ENCODE measurements around the gene HNRNPF. TPM values are rescaled to one million over a fixed set of nuclear protein-coding genes. Genes with fewer than 3 reads are reported as not detected.

Gene HNRNPF
- total RNA-seq, 4 donors from 2014 or later = 86.2 to 211 (median 142) TPM

GRCh38 chr10:43355749-43356371 lies 53.1 kb downstream of the HNRNPF start:
- intact Hi-C loops (cut with DNase I; ENCODE audit: low total_unique reads) = no loop called here
- H3K9me3 ChIP-seq = no peaks in the 10 kb centered on the region
- no peak for DNase-seq
- no peaks in the 10 kb centered on the region for H3K27me3 ChIP-seq
- H3K27ac ChIP-seq = no peak overlapping the region
- no peak overlapping the region for H3K4me3 ChIP-seq
- no peaks in the 10 kb centered on the region for H3K4me1 ChIP-seq
- TF ChIP-seq CTCF (IDR thresholded peaks at IDR 0.05) (no peak), POLR2A (IDR thresholded peaks at IDR 0.05) (no peak)
- no peaks in the 10 kb centered on the region for H3K36me3 ChIP-seq

- no peak overlapping the region for H3K27ac ChIP-seq
- H3K36me3 ChIP-seq = no peaks in the 10 kb centered on the region
- H3K9me3 ChIP-seq = no peaks in the 10 kb centered on the region
- no peaks in the 10 kb centered on the region for H3K27me3 ChIP-seq
- DNase-seq = no peak
- no peak overlapping the region for H3K4me3 ChIP-seq
- H3K4me1 ChIP-seq = no peaks in the 10 kb centered on the region
- intact Hi-C loops (cut with DNase I; ENCODE audit: low total_unique reads) = no loop called here
- TF ChIP-seq CTCF (IDR thresholded peaks at IDR 0.05) = no peak
- TF ChIP-seq POLR2A (IDR thresholded peaks at IDR 0.05) = no peak
Observed at GRCh38 chr10:43354879-43355380, 54.1 kb downstream of the HNRNPF start.

GRCh38 chr10:43354330-43354635 lies 54.7 kb downstream of the HNRNPF start:
- no peak for DNase-seq
- H3K36me3 ChIP-seq = no peaks in the 10 kb centered on the region
- H3K4me1 ChIP-seq = no peaks in the 10 kb centered on the region
- H3K4me3 ChIP-seq = no peak overlapping the region
- no peak for TF ChIP-seq POLR2A (IDR thresholded peaks at IDR 0.05)
- TF ChIP-seq CTCF (IDR thresholded peaks at IDR 0.05) = no peak
- no peaks in the 10 kb centered on the region for H3K9me3 ChIP-seq
- no peak overlapping the region for H3K27ac ChIP-seq
- peaks cover 0 to 3% of the 10 kb centered on the region in 2 donors for H3K27me3 ChIP-seq
- intact Hi-C loops (cut with DNase I; ENCODE audit: low total_unique reads) = no loop called here

- DNase-seq = no peak
- intact Hi-C loops (cut with DNase I; ENCODE audit: low total_unique reads) = no loop called here
- peaks cover 0 to 3% of the 10 kb centered on the region in 2 donors for H3K27me3 ChIP-seq
- H3K36me3 ChIP-seq = no peaks in the 10 kb centered on the region
- H3K9me3 ChIP-seq = no peaks in the 10 kb centered on the region
- no peak overlapping the region for H3K4me3 ChIP-seq
- no peak overlapping the region for H3K27ac ChIP-seq
- H3K4me1 ChIP-seq = no peaks in the 10 kb centered on the region
- no peak for TF ChIP-seq POLR2A (IDR thresholded peaks at IDR 0.05)
- TF ChIP-seq CTCF (IDR thresholded peaks at IDR 0.05) = no peak
Observed at GRCh38 chr10:43353495-43354329, 55.3 kb downstream of the HNRNPF start.

GRCh38 chr10:43352951-43353350 lies 56.0 kb downstream of the HNRNPF start:
- no peak for TF ChIP-seq CTCF (IDR thresholded peaks at IDR 0.05)
- TF ChIP-seq POLR2A (IDR thresholded peaks at IDR 0.05) = no peak
- DNase-seq = no peak
- intact Hi-C loops (cut with DNase I; ENCODE audit: low total_unique reads) = no loop called here

More at GRCh38 chr10:43352951-43353350, 56.0 kb downstream of the HNRNPF start:
- no peak overlapping the region for H3K27ac ChIP-seq
- no peaks in the 10 kb centered on the region for H3K4me1 ChIP-seq
- H3K36me3 ChIP-seq = no peaks in the 10 kb centered on the region
- H3K4me3 ChIP-seq = no peak overlapping the region
- no peaks in the 10 kb centered on the region for H3K9me3 ChIP-seq
- peaks cover 0 to 3% of the 10 kb centered on the region in 2 donors for H3K27me3 ChIP-seq
